ENCODE results near the gene PIAS3.
A peak's percentile ranks its signal among the peaks of the same experiment; 100 is the strongest.
"Not testable (repeated sequence)": the region's sequence is repeated elsewhere in the genome, so short reads cannot be mapped to it uniquely, and the experiment has no call there.

Gene PIAS3

GRCh38 chr1:145871994-145872924, 13.4 kb upstream of the PIAS3 start:
- DNase-seq = peak; percentile 70

GRCh38 chr1:145868232-145868631, 9.4 kb upstream of the PIAS3 start:
- DNase-seq = no peak

GRCh38 chr1:145863282-145864018, 4.6 kb upstream of the PIAS3 start:
- DNase-seq = peak; percentile 92

GRCh38 chr1:145859491-145860023, 676 bp upstream of the PIAS3 start:
- peak; percentile 96 for DNase-seq

GRCh38 chr1:145858238-145858900, 512 bp downstream of the PIAS3 start:
- no peak for DNase-seq

DNA sequence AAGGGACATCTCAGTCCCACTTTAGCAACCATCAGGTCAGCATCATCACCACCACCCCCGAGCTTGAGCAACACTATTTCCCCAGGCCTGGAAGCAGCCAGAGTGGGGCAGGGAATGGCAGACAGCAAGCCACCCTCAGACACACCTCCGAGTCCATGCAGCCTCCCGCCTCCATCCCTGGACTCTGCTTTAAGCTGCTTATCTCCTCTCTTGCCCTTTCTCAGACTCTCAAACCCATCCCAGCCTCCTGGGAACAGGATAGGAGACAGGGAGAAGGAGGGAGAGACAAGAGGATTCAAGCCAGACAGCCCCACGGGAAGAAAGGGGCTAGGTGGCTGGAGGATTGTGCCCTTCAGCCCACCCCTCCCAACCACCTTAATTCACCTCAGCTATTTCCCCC, 1.7 kb downstream of the PIAS3 start:
- DNase-seq = no peak

- DNase-seq = no peak
These were observed 3.4 kb downstream of the PIAS3 start for GRCh38 chr1:145855426-145855948.

GRCh38 chr1:145849356-145850160, 9.3 kb downstream of the PIAS3 start:
- DNase-seq = no peak

- no peak for DNase-seq
These were observed 11.1 kb downstream of the PIAS3 start for GRCh38 chr1:145847827-145848226.

- DNase-seq = peak; percentile 54
These were observed 12.7 kb downstream of the PIAS3 start for GRCh38 chr1:145846201-145846612.

DNA sequence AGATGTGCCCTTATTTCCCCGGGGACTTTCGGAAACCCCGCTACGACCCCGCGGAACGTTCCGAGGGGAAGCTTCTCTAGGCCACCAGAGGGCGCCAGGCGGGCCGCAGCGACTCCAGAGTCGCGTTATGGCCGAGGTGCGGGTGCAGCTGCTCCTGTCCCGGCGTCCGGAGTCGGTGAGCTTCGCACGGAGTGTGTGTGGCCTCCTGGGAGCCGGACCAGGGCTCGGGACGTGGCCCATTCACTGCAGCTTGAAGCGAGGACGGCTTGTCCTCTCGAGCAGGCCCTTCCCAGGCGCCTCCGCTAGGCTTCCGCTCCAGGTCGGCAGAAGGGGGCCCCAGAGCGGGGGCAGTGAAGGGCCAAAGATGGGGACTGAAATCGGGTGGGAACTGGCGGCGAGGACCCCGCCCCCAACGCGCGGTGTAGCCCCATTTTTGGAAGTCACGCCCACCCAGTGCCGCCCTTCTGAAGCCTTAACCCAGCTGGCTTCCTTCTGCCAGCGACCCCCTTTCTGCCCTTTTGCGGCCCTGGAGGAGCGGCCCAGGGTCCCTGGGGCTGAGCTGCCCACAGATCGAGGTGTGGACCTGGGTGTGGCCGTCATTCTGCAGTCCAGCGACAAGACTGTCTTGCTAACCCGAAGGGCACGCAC, 13.2 kb downstream of the PIAS3 start, which contains the start of gene NUDT17:
NUDT17 (plus strand) TSS at position 117 of the 648 bp plus-strand sequence; CDS start at position 128, 11 bp downstream.
- DNase-seq = peak; percentile 89

DNA sequence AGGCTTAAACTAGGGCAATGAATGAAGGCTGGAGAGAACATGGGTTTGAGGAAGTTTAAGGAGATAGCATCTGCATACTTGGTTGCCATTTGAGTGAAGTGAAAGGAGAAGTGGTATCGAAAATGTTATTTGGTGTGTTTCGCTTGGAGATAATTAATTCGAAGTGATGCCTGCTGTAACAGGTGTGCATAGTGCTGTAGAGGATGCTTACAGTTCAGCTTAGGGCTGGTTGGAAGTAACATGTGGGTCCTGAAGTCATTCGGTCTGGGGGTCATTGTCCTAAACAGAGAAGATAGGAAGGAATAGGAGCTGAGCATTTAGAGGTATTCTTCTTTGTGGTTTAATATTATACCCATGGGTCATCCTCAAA, 13.8 kb downstream of the PIAS3 start:
- DNase-seq = no peak

DNA sequence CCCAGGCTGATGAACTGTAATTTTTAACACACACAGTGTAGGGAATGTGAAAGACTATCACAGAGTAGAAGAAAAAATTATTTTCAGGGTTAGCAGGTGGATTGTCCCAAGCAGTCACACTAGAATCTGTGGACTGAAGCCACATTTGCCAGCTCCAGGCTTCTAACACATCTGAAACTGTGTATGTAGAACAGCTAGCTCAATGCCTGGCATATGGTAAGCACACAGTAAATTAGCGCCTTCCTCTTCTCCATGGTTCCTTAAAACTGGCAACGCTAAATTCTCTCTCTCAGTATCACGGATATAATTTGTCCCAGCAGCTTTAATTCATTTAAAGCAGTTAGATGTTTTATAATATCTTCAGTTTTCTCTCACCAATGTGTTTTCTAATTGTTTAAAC, 15.8 kb downstream of the PIAS3 start:
- DNase-seq = no peak

- no peak for DNase-seq
These were observed 21.2 kb downstream of the PIAS3 start for GRCh38 chr1:145837656-145838055.

DNA sequence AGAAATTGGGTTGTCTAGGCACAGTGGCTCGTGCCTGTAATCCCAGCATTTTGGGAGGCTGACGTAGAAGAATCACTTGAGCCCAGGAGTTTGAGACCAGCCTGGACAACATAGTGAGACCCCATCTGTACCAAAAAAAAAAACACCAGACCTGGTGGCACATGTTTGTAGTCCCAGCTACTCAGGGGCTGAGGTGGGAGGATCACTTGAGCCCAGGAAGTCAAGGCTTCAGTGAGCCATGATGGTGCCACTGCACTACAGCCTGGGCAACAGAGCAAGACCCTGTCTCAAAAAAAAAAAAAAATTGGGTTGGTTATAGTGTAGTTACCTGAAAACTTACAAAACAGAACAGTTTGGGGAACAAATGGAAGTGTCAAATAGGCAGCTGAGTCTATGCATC, 28.1 kb downstream of the PIAS3 start:
- DNase-seq = not testable (repeated sequence)

- no peak for DNase-seq
These were observed 30.4 kb downstream of the PIAS3 start for GRCh38 chr1:145828367-145829026.

DNA sequence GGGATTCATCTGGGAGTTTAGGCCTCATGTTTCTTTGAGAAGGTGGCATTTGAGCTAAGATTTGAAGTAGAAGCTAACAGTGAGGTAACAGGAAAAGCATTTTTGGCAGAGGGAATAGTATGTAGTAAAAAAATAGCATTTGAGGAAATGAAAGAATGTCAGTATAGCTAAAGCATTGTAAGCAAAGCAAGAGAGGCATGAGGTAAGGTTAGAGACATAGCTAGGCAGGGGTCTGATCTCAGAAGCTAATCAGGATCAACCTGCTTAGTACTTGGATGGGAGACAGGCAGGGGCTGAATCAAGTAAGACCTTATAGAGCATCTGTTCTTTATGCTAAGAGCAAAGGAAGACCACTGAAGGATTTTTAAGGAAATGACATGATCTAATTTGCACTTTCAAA, 30.9 kb downstream of the PIAS3 start:
- DNase-seq = no peak

DNA sequence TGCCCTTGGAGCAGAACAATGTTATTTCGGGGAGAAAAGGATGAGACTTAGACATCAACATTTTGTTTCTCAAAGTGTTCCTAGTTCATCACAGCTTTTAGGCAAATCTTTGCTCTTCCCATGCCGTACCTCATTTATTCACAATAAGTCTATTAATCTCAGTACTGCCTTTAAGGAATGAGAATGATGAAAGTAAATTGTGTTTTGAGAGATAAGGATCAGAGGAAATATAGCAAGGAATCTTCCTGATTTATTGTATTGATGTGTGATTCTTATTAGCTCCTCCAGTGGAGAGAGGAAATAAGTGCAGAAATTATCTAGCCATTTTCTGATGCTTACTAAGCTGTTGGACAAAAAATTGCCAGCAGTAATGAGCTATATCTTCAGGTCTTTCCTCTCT, 32.9 kb downstream of the PIAS3 start:
- no peak for DNase-seq

GRCh38 chr1:145824499-145824842, 34.4 kb downstream of the PIAS3 start:
- no peak for DNase-seq

DNA sequence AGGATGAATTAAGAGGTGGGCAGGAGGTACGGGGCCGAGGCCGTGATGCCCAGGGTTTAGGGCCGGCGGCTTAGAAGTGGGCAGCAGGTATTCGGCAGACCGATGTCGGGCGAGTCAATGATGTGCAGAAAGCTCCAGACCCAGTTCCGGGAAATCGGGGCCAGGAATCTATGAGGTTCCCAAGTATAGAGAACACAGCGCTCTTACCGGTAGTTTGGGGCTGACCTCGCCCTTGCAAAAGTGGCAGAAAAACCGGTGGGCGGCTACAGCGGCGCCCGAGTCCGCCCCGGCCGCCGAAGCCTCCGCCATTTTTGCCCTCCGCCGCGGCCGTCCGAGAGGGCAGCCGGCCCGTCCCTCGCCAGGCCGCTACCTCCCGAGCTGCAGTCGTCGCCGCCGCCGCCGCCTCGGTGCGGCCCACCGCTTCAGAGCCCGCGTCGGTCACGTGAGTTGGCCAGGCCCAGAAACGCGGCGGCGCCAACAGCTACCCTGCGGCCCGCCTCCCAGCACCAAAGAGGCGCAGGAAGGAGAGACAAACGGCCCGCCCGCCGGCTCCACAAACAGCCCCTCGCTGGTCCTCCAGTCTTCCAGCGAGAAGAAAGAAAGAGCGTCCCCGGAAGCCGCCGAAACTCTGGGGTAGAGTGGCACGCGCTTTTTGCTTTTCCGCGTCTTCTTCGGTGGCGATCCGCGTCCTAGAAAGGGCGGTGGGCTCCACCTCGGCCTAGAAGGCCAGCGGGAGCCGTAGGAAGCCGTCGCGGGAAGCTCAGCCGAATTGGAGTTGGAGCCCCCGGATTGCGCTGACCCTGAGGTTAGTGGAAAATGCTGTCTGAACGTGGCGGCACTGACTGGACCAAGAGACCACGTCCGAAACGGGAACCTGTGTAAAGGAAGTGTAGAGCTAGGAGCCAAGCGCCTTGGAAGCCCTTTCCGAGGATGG, 35.0 kb downstream of the PIAS3 start, which contains the start of the genes POLR3C and RNF115:
POLR3C (plus strand) TSS at position 636 of the 934 bp plus-strand sequence. CDS start 1,577 bp downstream, outside the sequence.
RNF115 (minus strand) TSS at position 531 of the 934 bp plus-strand sequence; CDS start at position 309, 222 bp downstream.
- peak; percentile 96 for DNase-seq
